AG08396 (cell line): Measurements from ENCODE around the gene PXN.
"Not testable (repeated sequence)": the region's sequence is repeated elsewhere in the genome, so short reads cannot be mapped to it uniquely, and the experiment has no call there.

Experiments
- DNase-seq: peaks from one replicate; pipeline ENCODE4 v3.0.0; 2012; ENCODE audit warnings: low spot score, mixed read lengths

The PXN gene

DNA sequence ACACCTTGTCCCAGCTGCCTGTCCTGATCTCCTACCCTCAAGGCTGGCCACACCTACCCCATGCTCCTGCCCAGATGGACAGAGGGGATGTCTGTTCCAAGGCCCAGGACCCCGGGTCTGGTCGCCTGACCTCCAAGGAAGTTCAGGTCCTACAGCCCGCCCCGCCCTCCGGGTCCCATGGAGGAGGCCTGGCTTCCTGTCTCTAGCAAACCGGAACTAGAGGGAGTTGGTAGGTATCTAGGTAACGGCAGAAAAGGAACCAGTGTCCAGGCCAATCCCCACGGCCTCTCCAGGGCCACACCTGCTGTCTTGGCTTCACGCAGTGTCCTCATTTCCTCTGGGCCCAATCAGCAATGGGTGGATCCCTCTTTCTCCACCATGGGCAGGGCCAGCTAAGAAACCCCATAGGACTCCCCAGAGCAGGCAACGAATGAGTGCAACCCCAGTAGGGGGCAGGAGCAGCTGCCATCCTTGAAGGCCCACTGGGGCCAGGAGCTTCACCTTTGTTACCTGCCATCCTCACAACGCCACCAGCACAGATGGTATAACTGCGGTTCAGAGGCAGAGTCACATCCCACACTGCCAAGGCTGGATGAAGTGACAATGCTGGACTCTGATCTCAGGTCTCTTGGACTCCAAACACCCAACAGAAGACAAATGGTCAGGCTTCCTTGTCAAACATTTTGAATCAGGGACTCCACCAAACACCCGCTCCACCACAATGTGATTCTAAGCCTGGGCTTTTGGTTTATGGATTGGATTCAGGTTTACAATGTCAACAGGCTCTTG, 39.5 kb downstream of the PXN start:
- no peak for DNase-seq

DNA sequence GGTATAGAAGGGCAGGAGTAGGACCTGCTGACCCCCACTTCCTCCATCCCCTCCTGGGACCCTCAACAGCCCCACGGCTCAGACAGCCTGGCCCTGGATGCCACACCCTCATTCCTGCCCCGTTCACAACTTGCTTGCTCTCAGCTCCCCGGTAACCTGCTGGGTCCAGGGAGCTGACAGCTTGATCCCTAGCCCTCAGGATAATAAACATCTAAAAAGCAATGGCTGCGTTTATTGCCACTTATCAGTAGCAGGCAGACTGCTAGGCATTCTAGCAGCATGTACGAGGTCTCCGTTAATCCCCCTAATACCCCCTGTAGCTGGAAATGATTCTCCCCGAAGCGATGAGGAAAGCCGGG, 40.4 kb downstream of the PXN start:
- no peak for DNase-seq

GRCh38 chr12:120224304-120225199, 41.0 kb downstream of the PXN start:
- DNase-seq = no peak

- no peak for DNase-seq
Observed at GRCh38 chr12:120223458-120224303, 41.8 kb downstream of the PXN start.

DNA sequence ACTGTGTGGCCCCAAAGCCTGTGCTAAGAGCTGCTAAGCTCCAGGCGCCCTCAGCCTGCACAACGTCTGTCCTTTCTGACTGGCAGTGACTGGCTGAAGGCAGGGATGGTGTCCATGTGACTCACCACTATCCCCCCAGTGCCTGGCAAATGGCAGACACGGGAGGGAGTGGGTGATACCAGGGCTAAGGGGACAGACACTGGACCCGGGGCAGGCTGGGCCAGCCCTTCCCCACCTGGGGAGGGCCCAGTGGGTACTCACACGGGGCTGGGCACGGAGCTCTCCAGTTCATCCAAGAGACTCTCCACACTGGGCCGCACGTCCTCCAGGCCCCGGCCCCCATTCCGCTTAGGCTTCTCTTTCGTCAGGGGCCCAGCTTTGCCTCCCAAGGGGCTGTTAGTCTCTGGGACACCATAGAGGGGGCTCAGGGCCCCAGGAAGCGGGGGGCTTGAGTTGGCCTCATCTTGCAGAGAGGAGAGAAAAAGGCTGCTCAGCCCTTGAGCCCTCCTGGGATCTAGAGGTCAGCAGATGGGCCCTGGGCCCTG, 43.2 kb downstream of the PXN start:
- DNase-seq = no peak

DNA sequence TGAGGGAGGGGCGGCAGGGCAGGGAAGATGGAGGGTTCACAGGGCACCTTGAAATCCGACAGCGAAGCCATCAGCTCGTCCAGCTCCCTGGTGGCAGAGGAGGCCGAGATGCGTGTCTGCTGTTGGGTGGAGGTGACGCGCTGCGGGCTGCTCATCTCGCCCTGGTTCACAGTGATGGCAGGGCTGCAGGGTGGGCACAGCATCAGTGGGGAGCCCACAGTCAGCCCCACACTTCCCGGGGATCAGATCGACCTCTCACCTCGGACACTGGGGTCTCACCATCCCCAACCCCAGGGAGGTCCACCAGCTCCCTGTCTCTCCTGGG, 44.0 kb downstream of the PXN start:
- DNase-seq = no peak

DNA sequence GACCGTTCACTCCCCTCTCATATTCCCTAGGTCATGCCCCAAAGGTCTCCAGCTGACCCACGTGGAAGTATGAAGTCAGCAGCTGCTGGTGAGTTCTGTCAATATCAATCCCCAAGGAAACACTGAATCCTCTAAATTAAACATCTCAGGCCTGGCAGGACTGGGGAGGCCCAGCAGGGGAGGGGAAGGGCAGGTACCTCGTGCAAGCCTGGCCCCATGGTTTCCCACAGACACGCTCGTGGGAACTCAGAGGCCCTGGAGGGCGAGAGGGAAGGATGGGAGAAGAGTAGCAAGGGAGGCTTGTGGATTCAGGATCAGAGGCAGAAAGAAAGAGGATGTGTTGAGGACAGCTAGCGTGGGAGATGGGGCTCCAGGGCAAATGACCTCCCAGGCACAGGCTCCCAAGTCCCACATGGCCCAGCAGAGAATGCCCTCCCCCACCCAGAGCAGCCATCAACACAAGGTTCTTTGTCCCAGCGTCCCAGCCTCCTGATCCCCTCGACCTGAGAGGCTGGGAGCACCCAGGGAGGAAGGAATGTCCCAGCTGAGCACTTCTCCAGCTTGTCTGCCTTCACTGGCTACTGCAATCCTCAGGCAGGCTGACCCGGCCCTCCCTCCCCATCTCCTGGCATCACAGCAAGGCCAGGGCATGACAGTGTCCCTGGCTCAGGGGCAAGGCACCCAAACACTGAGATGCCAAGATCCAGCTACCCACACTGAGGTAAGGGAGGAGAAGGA, 44.5 kb downstream of the PXN start:
- DNase-seq = no peak

GRCh38 chr12:120218680-120219606, 46.6 kb downstream of the PXN start:
- no peak for DNase-seq

DNA sequence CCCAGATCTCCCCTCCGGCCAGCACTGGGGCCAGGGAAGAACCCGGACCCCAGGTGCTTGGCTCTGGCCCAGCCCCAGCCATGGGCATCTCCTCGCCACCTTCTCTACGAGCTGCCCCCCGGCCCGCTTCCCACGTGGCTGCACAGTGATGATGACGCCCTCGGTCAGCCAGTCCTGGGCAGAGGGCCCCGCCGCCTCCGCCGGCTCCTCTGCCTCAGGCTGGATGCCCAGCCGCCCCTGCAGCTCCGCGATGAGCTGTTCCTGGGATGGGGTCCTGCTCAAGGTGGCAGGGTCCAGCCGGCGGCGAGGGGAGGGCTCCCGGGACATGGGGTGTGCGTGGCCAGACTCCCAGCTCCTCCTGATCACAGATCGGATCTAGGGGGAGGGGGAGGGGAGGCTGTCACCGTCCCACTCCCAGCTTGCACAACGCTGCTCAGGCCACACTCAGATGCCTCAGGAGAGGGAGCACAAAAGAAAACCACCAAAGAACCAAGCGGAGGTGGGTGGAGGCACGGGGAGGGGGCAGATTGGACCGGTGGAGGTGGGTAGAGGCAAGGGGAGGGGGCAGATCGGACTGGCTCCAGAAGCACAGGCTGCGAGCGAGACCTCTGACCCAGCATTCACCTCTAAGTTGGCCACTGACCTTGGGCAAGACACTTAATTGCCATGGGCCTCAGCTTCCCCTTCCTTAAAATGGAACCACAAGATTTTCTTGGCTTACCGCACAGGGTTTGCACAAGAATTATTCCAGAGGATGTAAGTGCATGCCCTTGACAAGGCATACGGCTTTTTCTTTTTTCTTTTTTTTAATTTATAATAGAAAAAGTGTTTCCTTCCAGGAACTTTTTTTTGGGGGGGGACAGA, 48.6 kb downstream of the PXN start:
- no peak for DNase-seq

DNA sequence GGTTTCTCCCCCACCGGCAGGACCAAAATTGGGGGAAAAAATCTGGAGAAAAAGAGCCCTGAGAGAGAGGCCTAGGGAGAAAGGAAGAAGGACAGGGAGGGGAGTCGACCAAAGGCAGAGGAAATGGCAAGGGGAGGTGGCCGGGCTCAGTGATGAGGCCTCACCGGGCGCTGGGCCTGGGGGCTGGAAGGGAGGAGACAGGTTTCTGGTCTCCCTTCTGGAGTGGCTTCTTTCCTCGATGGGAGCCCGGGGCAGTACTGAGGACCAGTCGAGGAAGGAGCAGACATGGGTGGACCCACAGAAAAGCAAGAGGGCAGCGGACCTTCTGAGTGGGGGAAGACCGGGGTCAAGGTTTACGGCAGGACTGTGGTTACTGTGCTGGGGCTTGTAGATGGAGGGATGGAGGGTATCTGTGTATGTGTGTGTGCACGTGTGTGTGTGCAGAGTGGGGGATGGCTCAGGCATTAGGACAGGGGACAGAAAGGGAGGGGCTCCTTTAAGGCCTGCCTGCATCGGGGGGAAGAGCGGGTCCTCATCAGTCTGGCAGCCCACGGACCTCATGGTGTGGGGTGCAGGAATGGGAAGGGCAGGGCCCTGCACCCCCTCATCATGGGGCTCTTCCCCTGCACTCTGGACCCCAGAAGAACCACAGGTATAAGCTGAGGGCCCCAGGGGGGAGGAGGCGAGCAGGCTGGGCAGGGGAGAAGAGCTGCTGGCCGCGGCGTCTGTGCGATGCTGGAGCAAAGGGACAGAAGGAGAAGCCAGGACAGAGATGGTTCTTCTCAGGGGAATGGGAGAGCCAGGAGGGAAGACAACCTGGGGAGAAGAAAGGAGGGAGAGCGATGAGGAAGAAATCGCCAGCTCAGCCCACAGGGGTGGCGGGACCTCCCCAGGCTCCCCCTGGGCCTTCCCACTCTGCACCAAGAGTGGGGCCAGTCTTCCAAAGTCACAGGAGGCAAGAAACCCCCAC, 49.5 kb downstream of the PXN start:
- DNase-seq = no peak

DNA sequence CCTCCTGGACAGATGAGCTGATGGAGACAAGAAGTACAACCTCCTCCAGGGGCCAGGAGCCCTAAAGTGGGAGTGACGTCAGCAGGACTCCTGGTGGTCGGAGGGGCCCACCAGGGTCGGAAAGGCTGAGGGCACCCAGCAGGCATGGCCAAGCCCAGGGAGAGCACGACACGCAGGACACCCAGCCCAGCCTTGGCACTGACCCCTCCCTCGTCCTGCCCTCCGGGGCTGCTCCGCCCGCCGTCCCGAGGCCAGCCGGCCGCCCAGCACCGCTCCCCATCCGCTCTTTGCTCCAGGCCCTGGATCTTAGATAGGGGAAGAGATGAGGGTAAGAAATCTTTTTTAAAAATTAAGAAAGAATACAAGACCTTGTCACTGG, 50.2 kb downstream of the PXN start:
- DNase-seq = no peak

DNA sequence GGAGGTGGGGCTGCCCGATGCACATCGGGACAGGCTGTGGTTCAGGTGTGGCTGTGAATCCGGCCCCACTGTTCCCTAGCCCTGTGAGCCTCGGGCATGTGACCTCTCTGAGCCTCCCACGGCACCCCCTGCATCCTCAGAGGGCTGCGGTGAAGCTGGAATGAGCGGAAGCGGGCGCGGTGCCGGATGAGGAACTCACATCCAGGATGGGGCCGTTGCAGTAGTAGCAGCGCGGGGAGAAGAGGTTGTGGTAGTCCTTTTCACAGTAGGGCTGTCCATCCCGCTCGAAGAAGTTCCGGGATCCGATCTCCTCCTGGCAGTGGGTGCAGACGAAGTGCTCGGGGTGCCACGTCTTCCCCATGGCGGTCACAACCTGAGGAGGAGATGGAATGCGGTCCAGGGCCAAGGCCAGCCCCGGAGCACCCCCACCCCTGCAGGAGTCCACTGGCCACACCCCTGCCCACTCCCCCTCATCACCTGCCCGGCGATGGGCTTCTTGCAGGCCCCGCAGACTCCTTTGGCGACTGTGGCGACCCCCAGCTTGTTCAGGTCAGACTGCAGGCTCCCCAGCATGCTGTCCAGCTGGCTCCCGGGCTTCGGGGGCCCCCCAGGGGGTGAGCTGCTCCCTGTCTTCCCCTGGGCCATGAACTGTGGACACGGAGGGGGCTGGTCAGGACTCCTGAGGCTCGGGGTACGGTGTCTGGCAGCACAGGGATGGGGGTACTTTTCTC, 50.7 kb downstream of the PXN start:
- no peak for DNase-seq

DNA sequence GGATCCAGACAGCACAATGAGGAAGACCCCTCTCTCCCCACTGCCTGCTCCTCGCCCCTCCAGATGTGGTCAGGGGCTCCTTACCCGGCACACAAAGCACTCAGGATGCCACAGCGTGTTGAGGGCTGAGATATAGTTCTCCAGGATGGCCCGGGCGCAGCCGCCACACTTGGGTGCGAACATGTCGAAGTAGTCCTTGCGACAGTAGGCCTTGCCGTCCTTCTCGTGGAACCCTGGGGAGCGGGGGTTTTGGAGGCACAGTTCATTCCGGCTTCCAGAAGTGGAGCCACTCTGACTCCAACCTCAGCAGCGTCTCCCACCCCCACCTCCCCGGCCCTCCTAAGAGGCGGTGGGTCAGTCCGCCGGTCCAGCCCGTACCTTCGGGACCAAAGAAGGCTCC, 51.8 kb downstream of the PXN start:
- DNase-seq = no peak

DNA sequence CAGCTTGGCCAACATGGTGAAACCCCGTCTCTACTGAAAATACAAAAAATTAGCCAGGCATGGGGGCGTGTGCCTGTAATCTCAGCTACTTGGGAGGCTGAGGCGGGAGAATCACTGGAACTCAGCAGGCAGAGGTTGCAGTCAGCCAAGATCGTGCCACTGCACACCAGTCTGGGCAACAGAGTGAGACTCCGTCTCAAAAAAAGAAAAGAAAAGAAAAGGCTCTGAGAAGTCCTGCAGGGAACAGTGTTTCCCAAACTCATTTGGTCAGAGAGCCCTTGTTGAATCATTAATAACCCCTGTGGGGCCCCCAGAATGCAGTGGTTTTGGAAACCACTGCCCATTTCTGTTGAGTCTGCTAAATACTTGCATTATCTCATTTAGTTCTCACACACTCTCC, 52.3 kb downstream of the PXN start:
- DNase-seq = not testable (repeated sequence)

- no peak for DNase-seq
Observed at GRCh38 chr12:120212301-120212700, 53.2 kb downstream of the PXN start.

DNA sequence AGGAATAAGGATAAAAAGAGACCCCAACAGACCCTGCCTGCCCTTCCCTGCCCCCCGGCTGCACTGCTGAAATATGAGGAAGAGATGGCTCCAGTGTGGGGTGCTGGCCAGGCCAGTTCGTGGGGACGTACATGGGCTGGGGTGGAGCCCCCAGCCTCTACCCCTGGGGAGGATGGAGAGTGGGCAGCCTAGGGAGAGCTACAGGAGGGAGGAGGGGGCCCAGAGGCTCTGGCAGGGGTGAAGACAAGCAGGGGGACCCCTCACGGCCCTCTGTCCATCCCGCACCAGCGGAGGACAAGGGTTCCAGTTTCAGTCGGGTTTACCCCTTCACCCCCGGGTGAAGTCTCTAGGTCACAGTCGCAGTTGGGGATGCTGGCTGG, 53.6 kb downstream of the PXN start:
- no peak for DNase-seq

GRCh38 chr12:120211243-120211903, 54.2 kb downstream of the PXN start:
- DNase-seq = no peak
